ENCODE results near the gene PHACTR3. TPM values are rescaled to one million over a fixed set of nuclear protein-coding genes. Genes with fewer than 3 reads are reported as not detected.
A peak's percentile ranks its signal among the peaks of the same experiment; 100 is the strongest.

PHACTR3 gene
- total RNA-seq, 1 donor from 2014 or later: 22.3 TPM

- TF ChIP-seq CTCF (conservative IDR thresholded peaks at IDR 0.05): no peak
- Mint-ChIP-seq H3K4me1 (peaks cover 30% of the 10 kb centered on the region), H3K27ac (ENCODE audit: unreplicated experiment) (no peak overlapping the region), H3K4me3 (no peak overlapping the region), H3K27me3 (ENCODE audit: low read depth) (no peaks in the 10 kb centered on the region), H3K36me3 (ENCODE audit: low read depth) (no peaks in the 10 kb centered on the region), H3K9me3 (no peaks in the 10 kb centered on the region)
- DNase-seq (ENCODE audit: low read depth, low spot score): no peak
Measured at GRCh38 chr20:59780494-59781185, 176.3 kb downstream of the PHACTR3 start.

- Mint-ChIP-seq H3K27me3 (ENCODE audit: low read depth) (no peaks in the 10 kb centered on the region), H3K9me3 (no peaks in the 10 kb centered on the region), H3K27ac (ENCODE audit: unreplicated experiment) (no peak overlapping the region), H3K36me3 (ENCODE audit: low read depth) (no peaks in the 10 kb centered on the region), H3K4me3 (no peak overlapping the region), H3K4me1 (peaks cover 34% of the 10 kb centered on the region)
- no peak for DNase-seq (ENCODE audit: low read depth, low spot score)
- TF ChIP-seq CTCF (conservative IDR thresholded peaks at IDR 0.05): no peak
Measured at GRCh38 chr20:59781226-59781625, 176.9 kb downstream of the PHACTR3 start.

DNA sequence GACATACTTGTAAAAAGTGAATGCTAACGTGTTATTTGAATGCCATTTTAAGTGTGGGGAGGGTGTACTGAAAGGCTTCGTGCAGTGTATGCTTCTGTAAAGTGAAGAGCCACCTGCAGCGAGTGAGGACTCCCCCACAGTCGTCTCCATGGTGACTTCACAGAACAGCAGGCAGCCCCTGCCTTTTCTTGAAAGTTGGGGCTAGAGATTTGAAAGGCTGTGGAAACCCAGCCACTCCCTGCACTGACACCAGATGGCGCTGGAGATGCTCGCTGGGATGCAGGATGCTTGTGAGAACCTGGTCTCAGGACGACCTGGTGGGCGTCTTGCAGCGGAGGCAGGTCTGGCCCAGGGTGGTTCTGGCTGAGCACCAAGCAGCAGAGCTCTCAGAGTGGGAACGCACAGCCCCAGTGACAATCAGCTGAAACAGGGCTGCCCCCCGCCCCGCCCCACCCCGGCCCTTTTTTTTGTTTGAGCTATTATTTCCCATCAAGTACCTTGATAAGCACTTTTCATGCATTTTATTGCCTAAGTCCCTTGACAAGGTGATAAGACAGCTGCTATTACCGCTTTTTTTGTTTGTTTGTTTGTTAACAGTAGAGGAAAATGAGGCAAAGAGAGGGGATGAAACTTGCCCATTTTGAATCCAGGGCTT is 178.8 kb downstream of the PHACTR3 start:
- Mint-ChIP-seq H3K36me3 (ENCODE audit: low read depth) (no peaks in the 10 kb centered on the region), H3K27me3 (ENCODE audit: low read depth) (no peaks in the 10 kb centered on the region), H3K4me3 (no peak overlapping the region), H3K4me1 (peaks cover 50% of the 10 kb centered on the region), H3K27ac (ENCODE audit: unreplicated experiment) (peak overlapping the region; percentile 67), H3K9me3 (no peaks in the 10 kb centered on the region)
- peak; percentile 86 for TF ChIP-seq CTCF (conservative IDR thresholded peaks at IDR 0.05)
- DNase-seq (ENCODE audit: low read depth, low spot score): peak; percentile 78

DNA sequence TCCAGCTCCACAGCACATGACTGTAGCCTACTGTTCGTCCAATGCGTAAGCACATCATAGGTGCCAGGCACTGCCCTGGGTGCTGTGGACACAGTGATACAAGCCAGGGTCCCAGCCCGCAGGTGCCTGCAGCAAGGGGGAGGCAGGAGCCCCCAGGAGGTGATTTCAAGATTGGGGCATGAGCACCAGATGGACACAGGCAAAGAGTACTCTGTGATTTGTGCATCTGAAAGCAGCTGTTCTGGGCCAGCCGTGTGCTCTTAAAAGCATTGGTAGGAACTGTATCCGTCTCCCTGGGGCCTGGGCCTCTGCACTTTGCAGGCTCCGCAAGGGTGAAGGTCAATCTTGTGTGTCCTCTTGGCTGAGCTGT is 179.3 kb downstream of the PHACTR3 start:
- no peak for DNase-seq (ENCODE audit: low read depth, low spot score)
- Mint-ChIP-seq H3K27ac (ENCODE audit: unreplicated experiment) (no peak overlapping the region), H3K4me1 (peaks cover 55% of the 10 kb centered on the region), H3K4me3 (no peak overlapping the region), H3K27me3 (ENCODE audit: low read depth) (no peaks in the 10 kb centered on the region), H3K36me3 (ENCODE audit: low read depth) (no peaks in the 10 kb centered on the region), H3K9me3 (no peaks in the 10 kb centered on the region)
- TF ChIP-seq CTCF (conservative IDR thresholded peaks at IDR 0.05): no peak

- no peak overlapping the region for H3K4me3 Mint-ChIP-seq
Measured at GRCh38 chr20:59784365-59784764, 180.0 kb downstream of the PHACTR3 start.

More at GRCh38 chr20:59784365-59784764, 180.0 kb downstream of the PHACTR3 start:
- no peaks in the 10 kb centered on the region for H3K9me3 Mint-ChIP-seq
- no peak for TF ChIP-seq CTCF (conservative IDR thresholded peaks at IDR 0.05)
- no peaks in the 10 kb centered on the region for H3K36me3 Mint-ChIP-seq (ENCODE audit: low read depth)
- H3K4me1 Mint-ChIP-seq: peaks cover 62% of the 10 kb centered on the region
- no peak for DNase-seq (ENCODE audit: low read depth, low spot score)
- H3K27me3 Mint-ChIP-seq (ENCODE audit: low read depth): no peaks in the 10 kb centered on the region
- no peak overlapping the region for H3K27ac Mint-ChIP-seq (ENCODE audit: unreplicated experiment)
